ENCODE results near the gene SACM1L.

GRCh38 chr3:45742461-45743089, 53.4 kb downstream of the SACM1L start:
- no peak for TF ChIP-seq POLR2A (IDR thresholded peaks at IDR 0.05)
- no peak for TF ChIP-seq CTCF (IDR thresholded peaks at IDR 0.05)

Data from body of pancreas (tissue), 4 donors.